Measurements from ENCODE around the gene SHISA7. TPM values are rescaled to one million over a fixed set of nuclear protein-coding genes. Genes with fewer than 3 reads are reported as not detected.
A peak's percentile ranks its signal among the peaks of the same experiment; 100 is the strongest.
"Not testable (repeated sequence)": the region's sequence is repeated elsewhere in the genome, so short reads cannot be mapped to it uniquely, and the experiment has no call there.

Gene SHISA7
- total RNA-seq, 1 donor from 2014 or later = 0.21 TPM

GRCh38 chr19:55405638-55406037 lies 37.5 kb downstream of the SHISA7 start:
- H3K4me3 Mint-ChIP-seq = peak overlapping the region; percentile 95
- Histone ChIP-seq H3K79me2 (ENCODE audit: low read depth) (peaks cover 55% of the 10 kb centered on the region), H3K27me3 (no peaks in the 10 kb centered on the region), H3K4me3 (peak overlapping the region; percentile 88), H3K9ac (no peak overlapping the region), H4K20me1 (ENCODE audit: low read depth) (peaks cover 65% of the 10 kb centered on the region), H3K4me2 (peak overlapping the region; percentile 93), H3K27ac (no peak overlapping the region), H3K9me3 (ENCODE audit: low read depth) (no peaks in the 10 kb centered on the region), H3F3A (ENCODE audit: low read depth) (peaks cover 59% of the 10 kb centered on the region), H3K4me1 (peaks cover 15% of the 10 kb centered on the region), H3K36me3 (peaks cover 10% of the 10 kb centered on the region), H2AFZ (replicated peaks) (no peak overlapping the region)
- peaks cover 9% of the 10 kb centered on the region for H3K9me3 Mint-ChIP-seq
- H3K27me3 Mint-ChIP-seq (ENCODE audit: insufficient read depth, low read depth) = peaks cover 14% of the 10 kb centered on the region
- no peak for TF ChIP-seq CTCF (IDR thresholded peaks at IDR 0.05)
- TF ChIP-seq EZH2 (IDR thresholded peaks at IDR 0.05) = no peak
- TF ChIP-seq EZH2phosphoT487 (IDR thresholded peaks at IDR 0.05) = no peak
- H3K36me3 Mint-ChIP-seq = peaks cover 36% of the 10 kb centered on the region
- DNase-seq (ENCODE audit: low spot score) = no peak
- H3K4me1 Mint-ChIP-seq = peaks cover 46% of the 10 kb centered on the region
- H3K27ac Mint-ChIP-seq = peak overlapping the region; percentile 72

GRCh38 chr19:55402509-55402908 lies 40.6 kb downstream of the SHISA7 start:
- H3K9me3 ChIP-seq (ENCODE audit: low read depth) = no peaks in the 10 kb centered on the region
- H3K4me3 ChIP-seq = no peak overlapping the region
- Mint-ChIP-seq H3K4me1 (peaks cover 46% of the 10 kb centered on the region), H3K9me3 (no peaks in the 10 kb centered on the region), H3K27ac (no peak overlapping the region), H3K4me3 (no peak overlapping the region), H3K27me3 (ENCODE audit: insufficient read depth, low read depth) (peaks cover 12% of the 10 kb centered on the region), H3K36me3 (peaks cover 35% of the 10 kb centered on the region)
- TF ChIP-seq CTCF (IDR thresholded peaks at IDR 0.05) (no peak), EZH2 (IDR thresholded peaks at IDR 0.05) (no peak), EZH2phosphoT487 (IDR thresholded peaks at IDR 0.05) (no peak)
- peaks cover 10% of the 10 kb centered on the region for H3K36me3 ChIP-seq
- peaks cover 81% of the 10 kb centered on the region for H4K20me1 ChIP-seq (ENCODE audit: low read depth)
- H3K27me3 ChIP-seq = no peaks in the 10 kb centered on the region
- H3K79me2 ChIP-seq (ENCODE audit: low read depth) = peaks cover 54% of the 10 kb centered on the region
- no peak overlapping the region for H3K4me2 ChIP-seq
- H3K4me1 ChIP-seq = peaks cover 15% of the 10 kb centered on the region
- no peak overlapping the region for H2AFZ ChIP-seq (replicated peaks)
- H3K9ac ChIP-seq = no peak overlapping the region
- peak overlapping the region; percentile 46 for H3K27ac ChIP-seq
- peaks cover 73% of the 10 kb centered on the region for H3F3A ChIP-seq (ENCODE audit: low read depth)
- DNase-seq (ENCODE audit: low spot score) = no peak

- Histone ChIP-seq H3K36me3 (peaks cover 10% of the 10 kb centered on the region), H3K79me2 (ENCODE audit: low read depth) (peaks cover 43% of the 10 kb centered on the region), H3K4me1 (peaks cover 12% of the 10 kb centered on the region), H4K20me1 (ENCODE audit: low read depth) (peaks cover 71% of the 10 kb centered on the region), H3F3A (ENCODE audit: low read depth) (peaks cover 69% of the 10 kb centered on the region), H3K27ac (peak overlapping the region; percentile 46)
- not testable (repeated sequence) for H3K4me3 Mint-ChIP-seq; H2AFZ ChIP-seq (replicated peaks); H3K4me3 ChIP-seq; H3K9me3 ChIP-seq (ENCODE audit: low read depth); H3K9ac ChIP-seq; H3K27ac Mint-ChIP-seq; H3K9me3 Mint-ChIP-seq; H3K27me3 ChIP-seq; DNase-seq (ENCODE audit: low spot score); H3K4me2 ChIP-seq
- peaks cover 30% of the 10 kb centered on the region for H3K36me3 Mint-ChIP-seq
- H3K27me3 Mint-ChIP-seq (ENCODE audit: insufficient read depth, low read depth) = peaks cover 12% of the 10 kb centered on the region
- peaks cover 43% of the 10 kb centered on the region for H3K4me1 Mint-ChIP-seq
Measured at GRCh38 chr19:55401390-55401789, 41.7 kb downstream of the SHISA7 start.

- Mint-ChIP-seq H3K27ac (no peak overlapping the region), H3K4me3 (no peak overlapping the region)
- peak overlapping the region; percentile 71 for H3K27ac ChIP-seq
Measured at GRCh38 chr19:55400281-55401087, 42.6 kb downstream of the SHISA7 start.

More at GRCh38 chr19:55400281-55401087, 42.6 kb downstream of the SHISA7 start:
- Histone ChIP-seq H3K27me3 (no peaks in the 10 kb centered on the region), H3K79me2 (ENCODE audit: low read depth) (peaks cover 34% of the 10 kb centered on the region), H3K36me3 (peaks cover 10% of the 10 kb centered on the region), H3K4me3 (no peak overlapping the region), H2AFZ (replicated peaks) (no peak overlapping the region), H3K4me2 (no peak overlapping the region), H4K20me1 (ENCODE audit: low read depth) (peaks cover 62% of the 10 kb centered on the region), H3K9ac (no peak overlapping the region), H3K9me3 (ENCODE audit: low read depth) (no peaks in the 10 kb centered on the region), H3F3A (ENCODE audit: low read depth) (peaks cover 65% of the 10 kb centered on the region), H3K4me1 (peaks cover 3% of the 10 kb centered on the region)
- DNase-seq (ENCODE audit: low spot score) = no peak
- Mint-ChIP-seq H3K9me3 (no peaks in the 10 kb centered on the region), H3K36me3 (peaks cover 21% of the 10 kb centered on the region), H3K4me1 (peaks cover 34% of the 10 kb centered on the region), H3K27me3 (ENCODE audit: insufficient read depth, low read depth) (peaks cover 11% of the 10 kb centered on the region)
- TF ChIP-seq EZH2phosphoT487 (IDR thresholded peaks at IDR 0.05) = no peak
- TF ChIP-seq EZH2 (IDR thresholded peaks at IDR 0.05) = no peak
